ENCODE results near the gene SLC25A45.

SLC25A45 gene

DNA sequence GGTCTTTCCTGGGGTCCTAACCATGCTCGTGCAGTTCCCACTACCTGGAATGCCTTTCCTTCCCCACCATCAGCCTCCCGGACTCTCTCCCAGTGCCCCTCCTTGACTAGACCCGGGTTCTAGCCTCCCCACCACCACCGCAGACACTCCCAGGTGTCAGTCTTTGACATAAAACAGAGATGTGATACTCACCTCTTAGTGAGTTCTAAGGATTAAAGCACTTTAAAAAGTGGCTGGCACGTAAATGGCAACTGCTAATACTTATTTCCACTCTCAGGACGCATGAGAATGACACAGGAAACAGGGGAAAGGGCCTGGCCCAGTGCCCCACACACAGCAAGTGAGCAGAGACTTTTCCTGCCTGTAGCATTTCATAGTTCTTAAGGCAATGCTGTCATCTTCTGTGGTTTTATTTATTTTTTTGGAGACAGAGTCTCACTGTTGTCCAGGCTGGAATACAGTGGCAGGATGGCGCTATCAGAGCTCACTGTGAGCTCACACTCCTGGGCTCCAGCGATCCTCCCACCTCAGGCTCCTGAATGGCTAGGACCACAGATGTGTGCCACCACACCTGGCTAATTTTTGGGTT, 1.9 kb upstream of the SLC25A45 start:
- no peak for DNase-seq

DNA sequence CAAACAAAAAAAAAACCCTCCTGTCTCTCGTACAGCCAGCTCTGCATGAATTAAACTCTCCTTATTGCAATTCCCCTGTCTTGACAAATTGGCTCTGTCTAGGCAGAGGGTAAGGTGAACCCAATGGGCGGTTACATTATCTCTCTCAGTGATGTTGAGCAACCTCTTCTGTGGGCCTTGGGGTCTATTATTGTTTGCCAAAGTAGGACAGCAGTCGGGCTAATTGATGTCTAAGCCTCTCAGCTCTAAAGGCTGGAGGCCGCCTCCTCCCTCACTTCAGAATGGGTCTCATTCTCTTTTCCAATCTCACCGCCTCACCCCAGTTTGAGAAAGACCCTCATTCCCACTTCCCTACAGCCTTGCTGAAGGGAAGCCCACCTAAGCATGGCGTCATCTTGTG, 1.3 kb upstream of the SLC25A45 start:
- no peak for DNase-seq

DNA sequence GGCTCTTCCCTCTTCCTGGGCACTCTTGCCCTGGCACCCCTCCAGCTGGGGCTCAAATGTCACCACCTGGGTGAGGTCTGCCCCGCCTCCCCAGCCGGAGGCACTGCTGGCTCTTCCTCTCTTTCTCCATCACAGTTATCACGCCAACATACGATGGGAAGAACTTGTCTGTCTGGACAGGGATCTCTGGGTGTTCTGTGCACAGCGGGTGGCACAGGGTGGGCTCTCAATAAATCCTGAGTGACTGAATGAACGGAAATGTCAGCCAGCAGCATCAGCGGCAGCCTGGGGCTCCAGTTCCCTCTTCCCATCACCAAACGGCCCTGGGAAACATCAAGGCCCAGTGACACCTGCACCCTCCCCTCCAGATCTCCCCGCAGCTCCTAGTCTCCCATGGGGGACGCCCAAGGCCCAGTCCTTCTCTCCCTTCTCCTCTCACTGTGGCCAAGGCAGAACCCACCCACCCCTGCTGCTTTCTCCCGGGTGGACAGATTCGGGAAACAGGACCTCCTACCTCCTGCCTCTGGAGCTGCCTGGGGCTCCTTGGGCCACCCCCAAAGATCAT, 440 bp upstream of the SLC25A45 start:
- DNase-seq: no peak

DNA sequence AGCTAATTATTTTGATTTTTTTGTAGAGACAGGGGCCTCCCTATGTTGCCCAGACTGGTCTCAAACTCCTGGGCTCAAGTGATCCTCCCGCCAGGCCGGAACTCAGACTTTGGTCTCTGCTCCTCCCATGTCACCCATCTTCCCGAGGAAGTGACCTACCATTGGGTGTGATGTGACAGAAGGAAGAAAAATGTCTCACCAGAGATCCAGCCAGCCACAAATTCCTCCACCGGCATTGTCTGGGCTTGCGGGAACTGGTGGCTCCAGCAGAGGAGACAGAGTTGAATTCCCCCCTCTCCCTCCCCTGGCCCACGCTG, 772 bp downstream of the SLC25A45 start:
- DNase-seq: peak; percentile 79

DNA sequence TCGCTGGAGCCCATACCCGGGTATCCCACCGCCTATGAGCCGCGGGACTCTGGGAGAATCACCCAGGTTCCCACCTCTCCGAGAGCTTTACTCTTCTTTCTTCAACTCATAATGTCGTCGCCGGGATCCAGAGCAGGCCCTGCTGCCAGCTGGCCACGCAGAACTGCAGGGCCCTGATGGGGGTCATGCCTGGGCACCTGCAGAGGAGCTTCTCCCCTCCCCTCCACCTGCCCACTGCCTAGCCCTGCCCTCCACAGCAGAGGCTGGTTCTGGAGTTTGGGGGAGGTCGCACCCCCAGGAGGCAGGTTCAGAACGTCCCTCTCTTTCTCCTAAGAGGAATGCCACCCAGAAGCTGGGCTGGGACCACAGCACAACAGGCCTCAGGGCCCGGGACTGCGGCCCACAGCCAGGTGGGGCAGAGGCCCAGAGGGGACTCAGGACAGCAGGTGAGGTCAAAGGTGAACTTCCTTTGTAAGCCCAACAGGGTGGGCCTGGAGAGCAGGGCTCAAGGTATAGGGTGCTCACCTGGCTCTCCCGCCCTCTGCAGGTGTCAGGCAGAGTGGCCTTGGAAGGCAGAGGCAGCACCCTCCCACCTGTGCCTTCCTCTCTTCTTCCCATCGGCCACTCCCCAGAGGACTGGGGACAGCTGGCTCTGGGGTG, 1.9 kb downstream of the SLC25A45 start:
- no peak for DNase-seq

DNA sequence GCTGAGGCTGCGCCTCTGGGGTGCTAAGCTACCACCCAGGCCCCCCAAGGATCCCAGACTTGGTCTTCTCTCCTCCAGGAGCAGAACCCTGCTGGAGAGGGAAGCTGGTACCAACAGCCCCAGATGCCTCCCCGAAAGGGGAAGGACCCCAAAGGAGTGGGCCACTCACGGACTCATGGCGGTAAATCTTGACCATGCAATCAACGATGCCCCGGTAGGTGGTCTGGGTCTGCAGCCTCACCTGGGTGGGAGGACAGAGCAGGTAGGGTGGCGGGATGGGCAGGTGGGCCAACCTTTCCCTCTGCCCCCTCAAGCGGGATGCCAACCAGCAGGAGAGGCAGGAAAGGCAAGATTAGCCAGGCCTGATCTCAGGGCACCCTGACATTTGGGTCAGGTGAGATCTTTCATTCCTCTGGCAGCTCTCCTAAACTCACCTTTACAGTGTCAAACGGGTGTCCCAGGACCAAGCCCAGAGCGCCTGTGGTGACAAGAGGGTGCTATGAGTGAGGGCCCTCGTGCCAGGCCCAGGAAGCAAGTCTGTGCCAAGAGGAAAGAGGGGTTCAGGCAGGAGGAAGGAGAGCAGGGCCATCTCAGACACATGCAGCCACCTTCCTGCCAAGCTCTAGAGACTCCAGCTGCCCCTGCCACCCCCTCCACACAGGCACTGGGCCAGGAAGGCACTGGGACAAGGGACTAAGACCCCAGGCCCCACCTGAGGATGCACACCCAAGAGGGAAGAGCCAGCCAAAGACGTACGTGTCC, 2.6 kb downstream of the SLC25A45 start:
- no peak for DNase-seq

DNA sequence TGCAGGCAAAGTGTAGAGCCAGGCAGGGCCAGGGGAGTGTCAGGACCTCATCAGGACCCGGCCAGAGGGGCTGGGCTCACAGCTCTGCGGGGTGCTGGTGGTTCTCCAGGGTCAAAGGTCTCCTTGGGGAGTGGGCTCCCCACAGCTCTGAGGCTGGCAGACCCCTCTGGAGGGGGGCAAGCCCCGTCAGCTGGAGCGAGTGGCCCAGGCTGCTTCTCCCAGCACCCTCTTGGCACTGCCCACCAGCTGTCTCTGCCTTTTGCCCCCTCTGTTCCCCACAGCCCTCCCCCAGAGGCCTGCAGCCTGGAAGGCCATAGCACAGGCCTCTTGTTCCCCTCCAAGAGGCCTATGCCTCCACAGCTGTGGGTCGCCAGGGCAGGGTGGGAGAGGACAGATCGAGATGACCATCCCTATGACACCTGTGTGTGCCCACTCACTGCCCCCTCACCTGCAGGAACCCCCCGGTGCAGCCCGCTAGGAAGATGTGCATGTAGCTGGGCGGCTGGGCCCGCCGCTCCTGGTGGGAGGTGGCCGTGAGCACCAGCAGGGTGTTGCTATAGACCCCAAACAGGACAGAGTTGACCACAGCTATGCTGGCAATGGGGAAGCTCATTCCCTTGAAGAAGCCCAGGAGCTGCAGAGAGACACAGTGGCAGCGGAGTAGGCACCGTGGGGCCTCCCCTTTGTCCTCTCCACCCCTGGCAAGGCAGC, 3.4 kb downstream of the SLC25A45 start:
- no peak for DNase-seq

DNA sequence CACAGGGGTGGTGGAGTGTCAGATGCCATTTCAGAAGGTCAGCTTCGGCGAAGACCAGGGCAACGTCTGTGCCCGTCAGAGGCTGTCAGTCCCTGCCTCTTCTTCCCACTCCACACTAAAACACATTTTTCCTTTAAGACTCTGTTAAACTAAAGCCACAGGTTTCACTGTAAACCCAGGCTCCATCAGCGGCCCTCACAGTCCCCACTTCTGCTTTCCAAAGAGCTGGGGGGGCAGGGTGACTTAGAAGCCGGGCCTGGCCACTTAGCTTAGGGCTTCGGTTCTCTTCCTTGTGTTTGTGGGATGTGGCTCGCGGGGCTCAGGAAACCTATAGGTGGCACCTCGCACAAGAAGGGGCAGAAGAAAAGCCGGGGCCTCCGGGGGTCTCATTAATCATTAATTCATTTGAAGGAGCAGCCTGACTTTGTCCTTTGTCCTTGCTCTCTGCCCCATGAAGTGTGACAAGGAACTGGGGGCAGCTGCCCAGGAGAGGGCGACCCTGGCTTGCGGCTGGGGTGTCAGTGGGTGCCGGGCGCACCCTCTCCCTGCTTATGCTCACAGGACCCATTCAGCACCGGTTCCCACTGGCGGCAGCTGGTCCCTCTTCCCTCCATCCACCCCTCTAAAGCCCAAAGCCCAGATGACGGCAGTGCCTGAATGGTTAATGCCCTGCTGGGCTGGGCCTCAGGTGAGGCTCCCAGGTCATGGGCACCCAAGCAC, 4.1 kb downstream of the SLC25A45 start:
- DNase-seq: peak; percentile 57

DNA sequence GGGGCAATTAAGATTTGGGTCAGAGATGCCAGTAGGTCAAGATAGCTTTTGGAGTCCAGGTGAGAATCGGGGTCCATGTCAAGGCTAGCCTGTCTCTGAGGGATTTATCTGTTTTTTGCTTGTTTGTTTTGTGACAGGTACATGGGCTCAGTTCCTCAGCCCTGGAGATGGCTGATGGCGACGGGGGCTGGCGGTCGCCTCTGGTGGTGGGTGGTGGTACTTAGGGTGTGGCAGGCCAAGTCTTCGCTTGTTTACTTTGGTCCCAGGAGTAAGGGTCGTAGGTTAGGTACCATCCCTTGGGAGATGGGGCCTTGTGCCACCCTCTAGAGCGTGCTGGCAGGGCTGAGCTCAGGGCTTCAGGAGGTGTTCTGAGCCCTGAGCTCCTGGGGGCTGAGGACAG, 4.7 kb downstream of the SLC25A45 start:
- no peak for DNase-seq

DNA sequence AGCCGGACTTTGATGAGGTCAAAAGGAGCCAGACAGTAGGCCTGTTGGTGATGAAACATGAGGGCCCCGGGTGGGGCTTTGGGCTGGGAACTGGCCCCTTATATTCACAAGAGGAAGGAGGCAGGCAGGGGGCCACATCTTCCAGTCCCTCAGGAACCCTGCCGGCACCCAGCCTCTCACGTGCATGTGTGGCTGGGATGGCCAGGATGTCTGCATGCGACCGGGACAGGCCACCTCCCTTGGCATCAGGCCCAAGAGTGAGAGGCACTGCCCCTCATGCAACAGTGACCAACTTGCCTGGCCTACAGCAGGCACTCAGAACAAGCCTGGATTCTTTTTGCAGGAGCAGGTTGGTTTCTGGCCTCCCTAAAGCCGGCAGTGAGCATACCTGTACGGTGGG, 5.4 kb downstream of the SLC25A45 start:
- DNase-seq: no peak

DNA sequence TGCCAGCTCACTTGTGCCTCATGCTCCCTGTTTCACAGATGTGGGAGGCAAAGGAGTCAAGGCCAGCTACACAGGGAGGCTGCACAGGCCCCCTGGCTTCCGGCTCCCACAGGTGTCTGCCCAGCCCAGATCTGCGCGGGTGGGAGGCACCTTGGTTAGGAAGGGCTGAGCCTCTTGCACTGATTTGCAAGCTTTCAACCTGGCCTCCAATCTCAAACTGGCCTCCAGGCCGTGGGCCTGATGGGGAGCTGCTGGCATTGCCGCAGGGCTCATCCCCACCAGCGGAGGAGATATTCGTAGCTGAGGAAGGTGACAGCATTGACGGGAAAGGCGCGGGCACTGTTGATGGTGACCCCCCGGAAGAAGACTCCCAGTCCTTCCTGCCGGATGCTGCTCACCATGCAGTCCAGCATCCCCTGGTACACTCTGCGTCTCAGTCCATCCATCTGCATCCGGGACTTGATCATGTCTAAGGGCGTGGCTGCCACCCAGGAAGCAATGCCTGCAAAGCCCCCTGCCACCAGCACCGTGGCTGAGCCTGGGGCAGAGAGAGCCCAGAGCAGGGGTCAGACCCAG, 6.2 kb downstream of the SLC25A45 start:
- no peak for DNase-seq

DNA sequence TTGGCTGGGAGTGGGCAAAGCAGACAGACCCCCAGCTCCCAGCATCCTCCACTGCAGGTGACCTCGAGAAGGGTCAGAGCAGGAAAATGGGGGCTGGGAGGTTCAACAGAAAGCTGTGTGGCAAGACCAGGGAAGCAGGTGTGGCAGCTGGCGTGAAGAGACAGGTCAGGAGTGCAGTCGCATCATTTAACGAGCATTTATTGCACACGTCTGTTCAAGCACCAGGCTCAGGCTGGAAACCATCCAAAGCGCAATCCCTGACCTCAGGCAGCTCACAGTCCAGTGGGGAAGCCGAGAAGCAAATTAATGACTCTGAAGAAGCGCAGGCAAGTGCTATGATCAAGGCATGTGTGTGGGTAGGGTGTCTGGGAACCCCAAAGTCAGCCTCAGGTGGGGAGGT, 7.4 kb downstream of the SLC25A45 start:
- DNase-seq: no peak

DNA sequence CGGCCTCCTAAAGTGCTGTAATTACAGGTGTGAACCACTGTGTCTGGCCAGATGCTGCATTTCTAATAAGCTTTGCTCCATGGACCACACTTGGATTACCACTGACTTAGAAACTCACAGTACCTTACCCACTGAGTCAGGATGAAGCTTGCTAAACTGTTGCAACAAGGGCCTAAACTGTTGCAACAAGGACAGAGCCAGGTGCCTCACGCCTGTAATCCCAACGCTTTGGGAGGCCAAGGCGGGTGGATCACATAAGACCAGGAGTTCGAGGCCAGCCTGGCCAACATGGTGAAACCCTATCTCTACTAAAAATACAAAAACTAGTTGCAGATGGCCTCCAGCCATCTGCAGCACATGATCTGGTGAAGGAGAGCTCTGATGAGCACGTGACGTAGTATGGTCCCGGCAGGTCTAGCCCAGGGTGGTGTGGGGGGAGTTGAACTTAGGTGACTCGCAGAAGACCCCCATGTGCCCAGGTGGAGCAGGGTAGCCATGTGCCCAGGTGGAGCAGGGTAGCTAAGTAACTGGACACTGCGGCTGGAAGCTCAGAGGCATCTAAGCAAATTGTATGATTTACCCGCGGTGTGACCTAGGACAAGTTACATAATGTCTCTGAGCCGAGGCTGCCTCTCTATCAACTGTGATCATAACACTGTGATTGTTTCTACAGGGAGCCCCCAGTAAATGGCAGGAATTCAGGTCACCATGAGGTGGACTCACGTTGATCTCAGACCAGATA, 8.4 kb downstream of the SLC25A45 start:
- no peak for DNase-seq

DNA sequence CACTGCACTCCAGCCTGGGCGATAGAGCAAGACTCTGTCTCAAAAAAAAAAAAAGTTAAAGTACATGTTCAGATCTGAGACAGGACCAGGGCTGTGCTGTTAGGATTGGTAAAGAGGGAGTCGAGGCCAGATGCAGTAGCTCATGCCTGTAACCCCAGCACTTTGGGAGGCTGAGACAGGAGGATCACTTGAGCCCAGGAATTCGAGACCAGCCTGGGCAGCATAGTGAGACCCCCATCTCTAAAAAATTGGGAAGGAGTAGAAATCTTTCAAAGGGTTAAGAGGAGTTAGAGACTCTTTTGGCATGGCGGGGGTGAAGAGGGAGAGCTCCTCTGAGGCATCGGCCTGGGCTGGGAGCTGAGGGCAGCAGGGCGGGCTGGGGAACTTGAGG, 11.8 kb downstream of the SLC25A45 start:
- DNase-seq: no peak

DNA sequence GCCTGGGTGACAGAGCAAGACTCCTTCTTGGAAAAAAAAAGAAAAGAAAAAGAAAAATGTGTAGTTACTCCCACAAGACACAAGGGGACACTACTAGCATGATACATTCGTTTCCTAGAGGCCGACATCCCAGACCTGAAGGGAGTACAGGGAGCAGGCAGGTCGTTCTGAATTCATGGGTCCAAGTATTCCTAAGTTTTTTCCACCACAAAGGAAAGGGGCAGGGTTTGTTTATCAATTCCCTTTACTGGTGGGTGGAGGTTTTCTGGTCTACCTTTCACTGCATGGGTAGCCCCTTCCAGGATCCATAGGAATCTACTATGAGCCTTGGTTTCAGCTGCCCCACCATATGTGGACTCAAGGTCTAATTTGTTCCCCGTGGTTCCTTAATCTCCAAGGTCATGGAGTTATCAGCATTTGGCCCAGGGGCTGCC, 16.1 kb downstream of the SLC25A45 start:
- DNase-seq: peak; percentile 42

DNA sequence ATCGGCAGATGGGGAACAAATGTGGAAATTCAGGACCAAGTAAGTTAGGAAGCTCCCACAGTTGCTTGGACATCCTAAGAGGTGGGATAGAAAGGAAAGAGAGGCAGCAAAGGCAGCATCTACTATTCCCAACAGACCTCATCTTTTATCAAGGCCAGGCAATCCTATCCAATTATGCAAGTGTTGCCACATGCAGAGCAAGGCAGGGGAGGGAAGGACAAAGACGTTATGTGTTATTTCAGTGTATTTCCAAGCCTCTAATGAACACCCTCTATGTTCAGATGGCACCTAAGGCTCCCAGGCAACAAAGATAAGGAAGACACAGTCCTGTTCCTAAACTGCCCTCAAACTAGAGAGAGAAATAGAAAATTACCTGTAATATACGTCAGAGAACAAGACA, 18.7 kb downstream of the SLC25A45 start:
- no peak for DNase-seq

DNA sequence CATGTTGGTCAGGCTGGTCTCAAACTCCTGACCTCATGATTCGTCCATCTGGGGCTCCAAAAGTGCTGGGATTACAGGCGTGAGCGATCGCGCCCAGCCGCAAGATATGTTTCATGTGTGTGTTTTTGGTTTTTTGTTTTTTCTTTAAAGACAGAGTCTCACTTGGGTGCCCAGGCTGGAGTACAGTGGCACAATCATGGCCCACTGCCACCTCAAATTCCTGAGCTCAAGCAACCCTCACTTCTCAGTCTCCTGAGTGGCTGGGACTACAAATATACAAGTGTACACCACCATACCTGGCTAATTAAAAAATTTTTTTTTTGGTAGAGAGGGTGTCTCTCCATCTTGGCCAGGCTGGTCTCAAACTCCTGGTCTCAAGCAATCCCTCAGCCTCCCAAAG, 19.5 kb downstream of the SLC25A45 start:
- no peak for DNase-seq

DNA sequence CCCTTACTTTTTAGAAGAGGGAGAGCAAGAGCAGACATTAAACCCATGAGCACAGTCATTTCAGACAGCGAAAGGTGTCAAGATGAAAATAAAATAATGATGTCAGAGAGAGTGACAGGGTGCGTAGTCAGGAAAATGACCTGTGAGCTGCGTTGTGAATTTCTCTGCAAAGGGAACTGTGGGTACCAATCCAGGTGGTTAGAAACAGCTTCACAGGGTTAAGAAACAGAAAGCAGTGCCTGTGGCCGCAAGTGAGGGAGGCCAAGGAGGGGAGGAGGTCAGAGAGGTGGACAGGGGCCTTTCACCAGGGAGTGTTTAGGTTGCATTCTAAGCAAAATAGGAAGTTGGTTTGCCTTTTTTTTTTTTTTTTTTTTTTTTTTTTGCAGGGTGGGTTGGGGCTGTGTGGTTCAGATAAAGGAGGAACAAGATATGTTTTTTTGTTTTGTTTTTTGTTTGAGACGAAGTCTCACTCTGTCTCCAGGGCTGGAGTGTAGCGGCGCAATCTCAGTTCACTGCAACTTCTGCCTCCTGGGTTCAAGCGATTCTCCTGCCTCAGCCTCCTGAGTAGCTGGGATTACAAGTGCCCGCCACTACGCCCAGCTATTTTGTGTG, 20.0 kb downstream of the SLC25A45 start:
- no peak for DNase-seq

DNA sequence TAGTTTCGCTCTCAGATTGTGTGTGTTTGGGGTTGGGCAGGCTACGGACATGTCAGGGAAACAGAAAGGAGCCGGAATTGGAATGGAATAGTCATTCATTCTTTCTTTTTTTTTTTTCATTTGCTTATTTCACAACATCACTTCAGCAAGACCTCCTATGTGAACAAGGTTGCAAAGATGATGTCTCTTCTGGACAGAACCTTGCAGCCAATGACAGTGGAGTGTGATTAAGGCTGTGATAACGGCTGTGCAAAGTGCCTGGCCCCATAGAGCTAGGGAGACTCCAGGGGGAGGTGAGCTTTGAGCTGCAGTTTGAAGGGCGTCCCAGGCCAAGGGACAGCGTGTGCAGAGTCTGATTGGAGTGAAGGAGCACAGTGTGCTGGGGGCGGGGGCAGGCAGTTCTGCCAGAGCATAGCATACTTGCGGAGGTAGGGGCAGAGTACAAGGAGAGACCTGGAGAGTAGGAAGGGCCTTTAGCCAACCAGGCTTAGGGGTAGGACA, 24.5 kb downstream of the SLC25A45 start:
- no peak for DNase-seq

DNA sequence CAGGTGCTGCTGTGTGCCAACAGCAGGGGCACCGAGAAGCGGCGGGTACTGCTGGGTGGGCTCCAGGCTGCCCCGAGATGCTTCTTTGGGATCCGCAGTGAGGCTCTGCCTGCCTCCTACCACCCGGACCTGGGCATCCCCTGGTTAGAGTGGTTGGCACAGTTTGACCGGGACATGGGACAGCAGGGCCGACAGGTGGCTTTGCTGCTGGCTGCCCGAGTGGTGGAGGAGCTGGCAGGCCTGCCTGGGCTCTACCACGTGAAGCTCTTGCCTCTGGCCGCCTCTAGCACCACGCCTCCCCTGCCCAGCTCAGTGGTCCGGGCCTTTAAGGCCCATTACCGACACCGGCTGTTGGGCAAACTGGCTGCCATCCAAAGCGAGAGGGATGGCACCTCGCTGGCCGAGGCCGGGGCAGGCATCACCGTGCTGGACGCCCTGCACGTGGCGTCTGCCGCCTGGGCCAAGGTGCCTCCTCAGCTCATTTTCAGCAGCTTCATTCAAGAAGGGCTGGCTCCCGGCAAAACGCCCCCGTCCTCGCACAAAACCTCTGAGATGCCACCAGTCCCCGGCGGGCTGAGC, 26.0 kb downstream of the SLC25A45 start:
- no peak for DNase-seq
